Panc1 (cell line): ENCODE data around the gene EXD3. TPM values are rescaled to one million over a fixed set of nuclear protein-coding genes. Genes with fewer than 3 reads are reported as not detected.

Source experiments
- ATAC-seq: fragments of 200-7000 bp; cut with Tn5 transposase; 2 replicates; pipeline ENCODE4 v1.9.1; 2020; ENCODE audit warnings: mild to moderate bottlenecking, moderate library complexity
- BruUV-seq: library from RNA; stranded (reverse); fragments of 400-500 nt; replicated peaks from 2 replicates; lab custom pipeline; 2021; lab: Mats Ljungman, UMichigan
- CTCF ChIA-PET: fragments of 300-600 bp; sonication (Branson Sonifier 250); formaldehyde crosslinking; loops from one replicate; lab custom pipeline; 2022; ENCODE audit warnings: antibody characterized with exemption; lab: Charles Lee
- POLR2A ChIA-PET: fragments of 300-600 bp; sonication (Branson Sonifier 250); formaldehyde crosslinking; loops from one replicate; lab custom pipeline; 2022; ENCODE audit warnings: antibody characterized with exemption; lab: Charles Lee
- DNase-seq: peaks from one replicate; pipeline ENCODE4 v3.0.0-alpha.2; 2010; ENCODE audit warnings: low read depth, low spot score
- H3K27ac ChIP-seq: 2 replicates; pipeline ENCODE4 v1.5.1; 2011; ENCODE audit warnings: mild to moderate bottlenecking, low read length, inconsistent platforms
- H3K27me3 ChIP-seq: fragments of 200-500 bp; sonication (Bioruptor generic); 2 replicates; pipeline ENCODE4 v1.6.0; 2014; ENCODE audit warnings: low read length, inconsistent platforms; ENCODE audit not compliant: control insufficient read depth, insufficient read depth
- H3K36me3 ChIP-seq: fragments of 200-500 bp; sonication (Bioruptor generic); 2 replicates; pipeline ENCODE4 v1.5.1; 2014; ENCODE audit warnings: inconsistent platforms, mild to moderate bottlenecking, low read length, moderate library complexity; ENCODE audit not compliant: control insufficient read depth, insufficient read depth
- H3K4me1 ChIP-seq: 2 replicates; pipeline ENCODE4 v1.5.1; 2011; ENCODE audit warnings: inconsistent platforms, mild to moderate bottlenecking, low read length, moderate library complexity; ENCODE audit not compliant: control insufficient read depth, insufficient read depth
- H3K4me3 ChIP-seq, 2 experiments: 2 replicates each; pipeline ENCODE4 v1.5.1; 2011 to 2012; ENCODE audit warnings: low read depth in 2 of 2, low read length in 2 of 2, mild to moderate bottlenecking in 2 of 2, inconsistent platforms in 1 of 2, moderate library complexity in 1 of 2
- H3K9me3 ChIP-seq: fragments of 200-500 bp; sonication (Bioruptor generic); 2 replicates; pipeline ENCODE4 v1.5.1; 2014; ENCODE audit warnings: low read depth, mild to moderate bottlenecking, inconsistent platforms, low read length, moderate library complexity; ENCODE audit not compliant: control insufficient read depth, insufficient read depth
- POLR2AphosphoS5 ChIP-seq: IDR thresholded peaks from 2 replicates; pipeline ENCODE4 v1.6.1; 2012; ENCODE audit warnings: mild to moderate bottlenecking, low read depth, low read length, moderate library complexity
- SIN3A ChIP-seq: IDR thresholded peaks from 2 replicates; pipeline ENCODE4 v1.6.1; 2012; ENCODE audit warnings: low read depth, mild to moderate bottlenecking, low read length, moderate library complexity, borderline replicate concordance; ENCODE audit not compliant: insufficient read depth
- TCF7L2 ChIP-seq: IDR thresholded peaks from 2 replicates; pipeline ENCODE4 v1.6.1; 2011; ENCODE audit warnings: mild to moderate bottlenecking, low read depth, low read length, inconsistent platforms
- in situ Hi-C: cut with HindIII; loops from 2 replicates; pipeline ENCODE4 v1.10.0; 2016; ENCODE audit warnings: low sequenced_read_pairs, low pct_unique_long_range_greater_than_20kb
- intact Hi-C: fragments of 100-400 bp; cut with micrococcal nuclease; formaldehyde crosslinking; loops from one replicate; pipeline ENCODE4 v1.10.0; 2022; ENCODE audit not compliant: unreplicated experiment
- total RNA-seq: library from RNA; stranded (reverse); gene quantifications from one replicate; pipeline ENCODE4 v1.2.1, GENCODE V29; 2021; ENCODE audit not compliant: unreplicated experiment
- TF ChIP-seq, protein P1 (sequence below): fragments of 450-650 bp; IDR thresholded peaks from 2 replicates; pipeline ENCODE4 v1.5.1; 2017; ENCODE audit warnings: mild to moderate bottlenecking
- TF ChIP-seq, protein P2 (sequence below), 2 experiments: IDR thresholded peaks; 2 replicates each; pipeline ENCODE4 v1.6.1; 2011 to 2012; ENCODE audit warnings: low read depth in 2 of 2, control low read depth in 1 of 2, low read length in 1 of 2, mild to moderate bottlenecking in 1 of 2, moderate library complexity in 1 of 2; ENCODE audit not compliant: insufficient read depth in 1 of 2

Gene EXD3
- total RNA-seq, 1 experiment from 2014 or later, result 9.2 TPM

DNA sequence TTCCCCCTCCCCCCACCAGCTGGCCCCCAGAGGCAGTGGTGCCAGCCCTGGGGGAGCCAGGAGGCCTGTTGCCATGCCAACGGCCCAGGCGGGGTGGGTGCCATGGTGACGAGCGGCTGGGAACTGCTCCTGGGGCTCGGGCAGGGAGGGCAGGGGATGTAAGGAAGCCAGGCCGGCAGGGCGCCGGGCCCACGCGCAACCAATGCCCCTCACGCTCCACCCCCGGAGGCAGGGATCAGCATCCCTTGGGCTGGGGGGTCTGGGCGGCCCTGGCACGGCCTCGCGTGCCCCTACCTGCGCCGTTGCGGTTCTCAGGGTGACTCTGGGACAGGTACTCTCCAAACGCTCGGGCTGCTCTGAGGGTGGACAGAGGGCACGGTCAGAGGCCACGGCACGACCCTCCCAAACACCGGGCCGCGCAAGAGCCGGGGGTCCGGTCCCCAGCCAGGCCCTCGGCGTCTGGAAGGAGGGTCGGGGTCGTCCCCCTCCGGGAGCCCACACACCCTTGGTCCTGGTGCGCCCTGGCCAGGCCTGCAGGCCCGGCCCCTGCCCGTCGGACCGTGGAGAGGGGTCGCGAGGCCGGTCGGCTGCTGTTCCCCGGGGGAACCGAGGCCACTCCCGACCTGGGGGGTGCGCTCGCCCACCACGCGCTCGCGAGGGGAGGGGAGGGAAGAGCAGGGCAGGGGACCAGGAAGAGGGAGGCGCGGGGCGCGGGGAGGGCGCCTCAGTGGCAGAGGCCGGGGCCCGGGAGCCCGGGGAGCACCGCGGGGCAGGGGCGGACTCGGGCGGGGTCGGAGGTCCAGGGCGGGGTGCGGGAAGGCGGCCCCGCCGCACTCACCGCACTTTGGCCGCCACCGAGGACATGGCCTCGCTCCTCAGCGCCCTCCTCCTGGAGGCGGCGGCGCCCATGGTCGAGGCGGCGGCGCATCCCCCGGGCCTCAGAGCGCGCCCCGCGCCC lies 35.5 kb upstream of the EXD3 start:
- in situ Hi-C loops (no loop called here), intact Hi-C loops (no loop called here)
- Histone ChIP-seq H3K27ac (peak overlapping the region; percentile 39; the same call in 1 of the 2 replicates), H3K4me3 (peak overlapping the region; percentile 60 to 63), H3K36me3 (no peaks in the 10 kb centered on the region; the same call in 1 of the 2 replicates), H3K4me1 (peaks cover 30% of the 10 kb centered on the region), H3K9me3 (no peaks in the 10 kb centered on the region), H3K27me3 (no peaks in the 10 kb centered on the region)
- no TSS peak for BruUV-seq
- ChIA-PET CTCF (no interaction called here), POLR2A (no interaction called here)
- DNase-seq, result no peak
- no peak for TF ChIP-seq SIN3A
- TF ChIP-seq, protein P1, sequence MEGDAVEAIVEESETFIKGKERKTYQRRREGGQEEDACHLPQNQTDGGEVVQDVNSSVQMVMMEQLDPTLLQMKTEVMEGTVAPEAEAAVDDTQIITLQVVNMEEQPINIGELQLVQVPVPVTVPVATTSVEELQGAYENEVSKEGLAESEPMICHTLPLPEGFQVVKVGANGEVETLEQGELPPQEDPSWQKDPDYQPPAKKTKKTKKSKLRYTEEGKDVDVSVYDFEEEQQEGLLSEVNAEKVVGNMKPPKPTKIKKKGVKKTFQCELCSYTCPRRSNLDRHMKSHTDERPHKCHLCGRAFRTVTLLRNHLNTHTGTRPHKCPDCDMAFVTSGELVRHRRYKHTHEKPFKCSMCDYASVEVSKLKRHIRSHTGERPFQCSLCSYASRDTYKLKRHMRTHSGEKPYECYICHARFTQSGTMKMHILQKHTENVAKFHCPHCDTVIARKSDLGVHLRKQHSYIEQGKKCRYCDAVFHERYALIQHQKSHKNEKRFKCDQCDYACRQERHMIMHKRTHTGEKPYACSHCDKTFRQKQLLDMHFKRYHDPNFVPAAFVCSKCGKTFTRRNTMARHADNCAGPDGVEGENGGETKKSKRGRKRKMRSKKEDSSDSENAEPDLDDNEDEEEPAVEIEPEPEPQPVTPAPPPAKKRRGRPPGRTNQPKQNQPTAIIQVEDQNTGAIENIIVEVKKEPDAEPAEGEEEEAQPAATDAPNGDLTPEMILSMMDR, result no peak
- TF ChIP-seq POLR2AphosphoS5, result no peak
- TF ChIP-seq TCF7L2, result no peak
- TF ChIP-seq, protein P2, sequence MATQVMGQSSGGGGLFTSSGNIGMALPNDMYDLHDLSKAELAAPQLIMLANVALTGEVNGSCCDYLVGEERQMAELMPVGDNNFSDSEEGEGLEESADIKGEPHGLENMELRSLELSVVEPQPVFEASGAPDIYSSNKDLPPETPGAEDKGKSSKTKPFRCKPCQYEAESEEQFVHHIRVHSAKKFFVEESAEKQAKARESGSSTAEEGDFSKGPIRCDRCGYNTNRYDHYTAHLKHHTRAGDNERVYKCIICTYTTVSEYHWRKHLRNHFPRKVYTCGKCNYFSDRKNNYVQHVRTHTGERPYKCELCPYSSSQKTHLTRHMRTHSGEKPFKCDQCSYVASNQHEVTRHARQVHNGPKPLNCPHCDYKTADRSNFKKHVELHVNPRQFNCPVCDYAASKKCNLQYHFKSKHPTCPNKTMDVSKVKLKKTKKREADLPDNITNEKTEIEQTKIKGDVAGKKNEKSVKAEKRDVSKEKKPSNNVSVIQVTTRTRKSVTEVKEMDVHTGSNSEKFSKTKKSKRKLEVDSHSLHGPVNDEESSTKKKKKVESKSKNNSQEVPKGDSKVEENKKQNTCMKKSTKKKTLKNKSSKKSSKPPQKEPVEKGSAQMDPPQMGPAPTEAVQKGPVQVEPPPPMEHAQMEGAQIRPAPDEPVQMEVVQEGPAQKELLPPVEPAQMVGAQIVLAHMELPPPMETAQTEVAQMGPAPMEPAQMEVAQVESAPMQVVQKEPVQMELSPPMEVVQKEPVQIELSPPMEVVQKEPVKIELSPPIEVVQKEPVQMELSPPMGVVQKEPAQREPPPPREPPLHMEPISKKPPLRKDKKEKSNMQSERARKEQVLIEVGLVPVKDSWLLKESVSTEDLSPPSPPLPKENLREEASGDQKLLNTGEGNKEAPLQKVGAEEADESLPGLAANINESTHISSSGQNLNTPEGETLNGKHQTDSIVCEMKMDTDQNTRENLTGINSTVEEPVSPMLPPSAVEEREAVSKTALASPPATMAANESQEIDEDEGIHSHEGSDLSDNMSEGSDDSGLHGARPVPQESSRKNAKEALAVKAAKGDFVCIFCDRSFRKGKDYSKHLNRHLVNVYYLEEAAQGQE (IDR thresholded peaks at IDR 0.05; ENCODE audit: insufficient read depth in 1 of 2, low read depth in 2 of 2, low read length in 1 of 2), result no peak
- ATAC-seq, result peak; percentile 43

DNA sequence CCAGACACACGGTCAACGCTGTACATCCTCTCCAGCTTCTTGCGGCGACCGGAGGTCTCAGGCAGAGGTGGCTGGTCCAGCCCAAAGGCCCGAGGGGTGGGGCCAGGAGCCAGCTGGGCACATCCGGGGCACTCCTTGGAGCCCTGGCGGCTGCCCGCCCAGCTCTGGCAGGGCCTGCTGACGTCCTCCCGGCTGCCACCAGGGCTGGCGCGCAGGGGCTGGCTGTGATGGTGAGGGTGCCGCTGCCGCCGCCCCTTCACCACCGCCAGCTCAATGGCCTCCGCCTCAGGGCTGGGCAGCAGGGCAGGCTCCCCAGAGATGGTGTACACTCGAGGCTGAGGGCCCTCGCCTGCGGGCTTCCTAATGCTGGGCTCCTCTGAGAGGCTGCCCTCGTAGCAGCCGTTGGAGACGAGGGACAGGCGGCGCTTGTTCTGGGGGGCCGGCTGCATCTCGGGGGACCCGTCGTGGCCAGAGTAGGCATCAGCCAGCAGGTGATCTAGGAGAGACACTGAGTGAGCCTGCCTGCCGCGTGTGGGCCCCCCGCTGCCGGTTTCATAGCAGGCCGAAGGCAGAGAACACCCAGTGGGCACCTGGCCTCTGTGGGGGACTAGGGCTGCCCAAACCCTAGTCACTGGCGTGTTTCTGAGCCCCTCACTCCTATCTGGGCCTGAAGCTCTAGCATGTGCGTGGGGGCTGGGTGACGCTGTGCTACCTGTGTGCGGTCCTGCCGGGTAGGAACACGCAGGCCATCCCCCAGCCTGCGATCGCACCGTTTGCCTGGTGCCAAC lies 34.6 kb upstream of the EXD3 start:
- TF ChIP-seq TCF7L2 (no peak), POLR2AphosphoS5 (no peak), SIN3A (no peak)
- TF ChIP-seq, protein P1, result no peak
- TF ChIP-seq, protein P2 (IDR thresholded peaks at IDR 0.05; ENCODE audit: insufficient read depth in 1 of 2, low read depth in 2 of 2, low read length in 1 of 2), result no peak
- BruUV-seq, result no TSS peak
- peaks cover 30% of the 10 kb centered on the region for H3K4me1 ChIP-seq
- DNase-seq (no peak), ATAC-seq (no peak)
- in situ Hi-C loops (no loop called here), intact Hi-C loops (no loop called here)
- no peaks in the 10 kb centered on the region for H3K27me3 ChIP-seq
- H3K27ac ChIP-seq, result peak overlapping the region; percentile 17; the same call in 1 of the 2 replicates
- H3K9me3 ChIP-seq, result no peaks in the 10 kb centered on the region
- ChIA-PET CTCF (no interaction called here), POLR2A (no interaction called here)
- H3K36me3 ChIP-seq, result no peaks in the 10 kb centered on the region; the same call in 1 of the 2 replicates
- H3K4me3 ChIP-seq, result peak overlapping the region; percentile 60 to 63
